Measurements from ENCODE around the gene LAMTOR1. TPM values are rescaled to one million over a fixed set of nuclear protein-coding genes. Genes with fewer than 3 reads are reported as not detected.

LAMTOR1 gene
- total RNA-seq, 1 donor from 2014 or later: 79.2 TPM

DNA sequence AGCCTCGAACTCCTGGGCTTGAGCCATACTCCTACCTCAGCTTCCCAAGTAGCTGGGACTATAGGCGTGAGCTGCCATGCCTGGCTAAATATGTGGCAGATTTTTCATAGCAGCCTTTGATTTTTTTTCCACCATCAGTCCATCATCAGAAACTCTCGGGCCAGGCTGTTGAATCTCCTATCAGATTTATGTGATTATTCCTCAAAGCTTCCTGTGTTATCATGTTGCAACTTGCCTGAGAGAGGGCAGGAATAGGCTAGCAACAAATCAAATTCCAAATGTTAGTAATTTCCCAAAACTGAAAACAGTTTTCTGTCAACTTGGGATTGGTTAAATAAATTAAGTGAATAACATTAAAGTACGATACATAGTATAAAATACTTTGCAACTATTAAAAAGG, 19.0 kb downstream of the LAMTOR1 start:
- TF ChIP-seq CTCF (IDR thresholded peaks at IDR 0.05; ENCODE audit: insufficient read depth, low read length, severe bottlenecking): no peak
- Histone ChIP-seq H3K27me3 (ENCODE audit: control insufficient read depth, insufficient read depth, low read length) (no peaks in the 10 kb centered on the region), H3K4me3 (ENCODE audit: low read depth, low read length) (no peak overlapping the region), H3K36me3 (ENCODE audit: control insufficient read depth, insufficient read depth, low read length) (peaks cover 10% of the 10 kb centered on the region)
- no peak for FAIRE-seq
- peak; percentile 81 for DNase-seq (ENCODE audit: low read depth)

DNA sequence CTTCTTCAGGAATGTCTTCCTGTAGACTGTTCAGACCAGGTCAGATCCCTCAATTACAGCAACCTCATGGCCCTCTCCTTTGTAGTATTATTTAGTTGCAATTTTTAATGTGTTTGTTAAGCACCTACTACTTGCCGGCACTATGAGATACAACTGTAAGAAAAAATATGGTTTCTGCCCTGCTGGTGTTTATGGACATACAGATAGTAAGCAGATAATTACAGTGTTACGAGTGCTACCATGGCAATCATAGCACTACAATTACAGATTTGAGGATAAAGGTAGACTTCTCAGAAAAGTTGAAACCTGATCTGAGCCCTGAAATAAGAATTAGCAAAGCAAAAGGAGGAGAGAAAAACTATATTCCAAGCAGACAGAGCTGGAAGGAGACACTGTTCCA, 19.7 kb downstream of the LAMTOR1 start:
- no peaks in the 10 kb centered on the region for H3K27me3 ChIP-seq (ENCODE audit: control insufficient read depth, insufficient read depth, low read length)
- FAIRE-seq (no peak), DNase-seq (ENCODE audit: low read depth) (no peak)
- no peak for TF ChIP-seq CTCF (IDR thresholded peaks at IDR 0.05; ENCODE audit: insufficient read depth, low read length, severe bottlenecking)
- peaks cover 6% of the 10 kb centered on the region for H3K36me3 ChIP-seq (ENCODE audit: control insufficient read depth, insufficient read depth, low read length)
- no peak overlapping the region for H3K4me3 ChIP-seq (ENCODE audit: low read depth, low read length)

- no peak overlapping the region for H3K4me3 ChIP-seq (ENCODE audit: low read depth, low read length)
- TF ChIP-seq CTCF (IDR thresholded peaks at IDR 0.05; ENCODE audit: insufficient read depth, low read length, severe bottlenecking): no peak
- peaks cover 3% of the 10 kb centered on the region for H3K36me3 ChIP-seq (ENCODE audit: control insufficient read depth, insufficient read depth, low read length)
- FAIRE-seq: no peak
- no peaks in the 10 kb centered on the region for H3K27me3 ChIP-seq (ENCODE audit: control insufficient read depth, insufficient read depth, low read length)
- DNase-seq (ENCODE audit: low read depth): peak; percentile 54
These were observed 21.2 kb downstream of the LAMTOR1 start for GRCh38 chr11:72081821-72082453.

- DNase-seq (ENCODE audit: low read depth): no peak
- FAIRE-seq: no peak
- H3K27me3 ChIP-seq (ENCODE audit: control insufficient read depth, insufficient read depth, low read length): no peaks in the 10 kb centered on the region
These were observed 21.9 kb downstream of the LAMTOR1 start for GRCh38 chr11:72081184-72081644.

GRCh38 chr11:72080326-72081183, 22.5 kb downstream of the LAMTOR1 start, which contains the start of the genes LRRC51 and NUMA1:
TSS of gene LRRC51 (plus strand) at chr11:72080850. CDS start at chr11:72089084, 8,234 bp downstream.
TSS of gene NUMA1 (minus strand) at chr11:72080542. CDS start at chr11:72035943, 44,599 bp downstream.
- no peak for TF ChIP-seq CTCF (IDR thresholded peaks at IDR 0.05; ENCODE audit: insufficient read depth, low read length, severe bottlenecking)
- no peak for FAIRE-seq

More at GRCh38 chr11:72081184-72081644, 21.9 kb downstream of the LAMTOR1 start:
- H3K36me3 ChIP-seq (ENCODE audit: control insufficient read depth, insufficient read depth, low read length): peaks cover 3% of the 10 kb centered on the region
- TF ChIP-seq CTCF (IDR thresholded peaks at IDR 0.05; ENCODE audit: insufficient read depth, low read length, severe bottlenecking): no peak
- H3K4me3 ChIP-seq (ENCODE audit: low read depth, low read length): peak overlapping the region; percentile 65

More at GRCh38 chr11:72080326-72081183, 22.5 kb downstream of the LAMTOR1 start, which contains the start of the genes LRRC51 and NUMA1:
- peak; percentile 100 for DNase-seq (ENCODE audit: low read depth)
- Histone ChIP-seq H3K27me3 (ENCODE audit: control insufficient read depth, insufficient read depth, low read length) (no peaks in the 10 kb centered on the region), H3K36me3 (ENCODE audit: control insufficient read depth, insufficient read depth, low read length) (peaks cover 1% of the 10 kb centered on the region), H3K4me3 (ENCODE audit: low read depth, low read length) (peak within 1 kb of the TSS; percentile 65)

Measured in bronchial epithelial cell (primary cell).